Measurements from ENCODE around the gene PDE7B.
"Not testable (repeated sequence)": the region's sequence is repeated elsewhere in the genome, so short reads cannot be mapped to it uniquely, and the experiment has no call there.

The PDE7B gene

DNA sequence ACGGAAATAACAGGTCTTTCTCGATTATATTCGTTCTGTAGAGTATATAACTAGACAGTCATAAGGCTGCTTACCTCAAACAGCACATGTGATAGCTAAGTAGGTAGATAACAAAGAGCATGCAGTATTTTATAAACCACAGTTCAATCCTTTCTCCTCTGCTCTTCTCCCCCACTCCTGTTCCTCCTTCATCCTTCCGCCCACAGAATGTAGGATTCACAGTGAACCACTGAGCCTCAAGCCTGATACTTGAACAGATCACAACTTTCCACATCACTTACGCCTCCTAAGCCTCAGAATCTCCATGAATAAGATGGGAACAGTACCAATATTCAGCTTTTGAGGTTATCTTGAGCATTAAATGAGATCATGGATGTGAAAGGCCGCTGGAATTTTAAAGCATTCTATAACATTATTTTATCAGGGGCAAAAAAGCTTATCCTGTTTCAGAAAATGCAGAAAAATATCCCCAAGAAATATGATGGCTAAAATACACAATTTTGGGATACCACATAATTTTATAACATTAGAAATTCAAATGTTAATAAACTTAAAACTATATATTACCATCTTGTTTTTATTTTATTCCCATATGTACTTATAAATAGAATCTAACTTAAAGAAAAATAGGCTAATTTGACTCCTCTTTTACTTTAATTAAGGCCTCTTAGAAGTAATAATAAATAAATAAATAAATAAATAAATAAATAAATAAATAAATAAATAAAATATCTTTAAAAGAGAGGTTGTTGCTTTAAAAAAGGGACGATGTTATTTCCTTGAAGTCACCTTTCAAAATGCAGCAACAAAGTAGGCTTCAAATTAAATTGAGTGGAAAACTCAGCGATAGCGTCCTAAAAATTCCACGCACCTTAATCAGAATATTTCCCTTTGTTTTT is 365.3 kb downstream of the PDE7B start:
- no peak for DNase-seq (ENCODE audit: low read depth in 1 of 2, low spot score in 1 of 2)

DNA sequence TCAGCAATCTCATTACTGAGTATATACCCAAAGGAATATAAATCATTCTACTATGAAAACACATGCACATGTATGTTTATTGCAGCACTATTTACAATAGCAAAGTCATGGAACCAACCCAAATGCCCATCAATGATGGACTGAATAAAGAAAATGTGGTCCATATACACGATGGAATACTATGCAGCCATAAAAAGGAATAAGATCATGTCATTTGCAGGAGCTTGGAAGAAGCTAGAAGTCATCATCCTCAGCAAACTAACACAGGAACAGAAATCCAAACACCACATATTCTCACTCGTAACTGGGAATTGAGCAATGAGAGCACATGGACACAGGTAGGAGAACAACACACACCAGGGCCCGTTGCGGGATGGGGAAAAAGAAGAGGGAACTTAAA is 373.5 kb downstream of the PDE7B start:
- DNase-seq (ENCODE audit: low read depth in 1 of 2, low spot score in 1 of 2) = not testable (repeated sequence)

DNA sequence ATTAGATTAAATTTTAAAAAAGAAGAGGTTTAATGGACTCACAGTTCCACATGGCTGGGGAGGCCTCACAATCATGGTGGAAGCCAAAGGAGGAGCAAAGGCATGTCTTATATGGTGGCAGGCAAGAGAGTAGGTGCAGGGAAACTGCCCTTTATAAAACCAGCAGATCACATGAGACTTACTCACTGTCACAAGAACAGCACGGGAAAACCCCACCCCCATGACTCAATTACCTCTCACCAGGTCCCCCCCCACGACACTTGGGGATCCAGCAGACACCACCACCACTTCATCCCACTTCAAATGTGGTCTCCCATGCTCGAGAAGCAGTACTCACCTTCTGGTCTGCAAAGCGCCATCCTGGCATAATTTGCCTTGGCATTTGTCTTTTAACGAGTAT is 374.0 kb downstream of the PDE7B start:
- no peak for DNase-seq (ENCODE audit: low read depth in 1 of 2, low spot score in 1 of 2)

DNA sequence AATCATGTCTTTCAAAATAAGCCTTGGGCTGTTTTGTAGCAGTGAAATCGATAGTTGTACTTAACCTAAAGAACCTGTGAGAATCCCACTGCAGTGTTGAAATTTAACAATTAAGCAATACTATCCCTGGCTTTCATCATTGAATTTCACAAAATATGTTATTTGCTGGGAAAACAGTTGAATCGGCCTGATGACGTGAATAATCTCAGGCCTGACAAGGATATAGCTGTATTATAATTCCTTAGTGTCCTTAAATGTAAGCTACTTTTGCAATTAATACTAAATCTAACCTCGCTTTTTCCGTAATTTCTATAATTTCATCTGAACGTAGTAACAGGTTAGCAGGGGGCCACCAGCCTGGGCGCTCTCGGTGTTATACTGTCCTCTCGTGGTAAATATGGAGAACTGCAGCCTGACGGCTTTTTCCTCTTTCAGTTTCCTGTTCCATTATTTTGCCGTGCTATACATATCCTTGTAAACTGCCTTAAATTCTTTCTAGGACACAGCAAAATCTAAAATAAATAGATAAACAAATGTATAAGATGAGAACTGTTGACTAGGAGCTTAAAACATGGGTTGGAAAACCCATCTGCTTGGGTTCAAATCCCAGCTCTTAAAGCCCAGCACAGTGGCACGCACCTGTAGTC is 374.6 kb downstream of the PDE7B start:
- peak in 1 of 2 donors; percentile 16 for DNase-seq (ENCODE audit: low read depth in 1 of 2, low spot score in 1 of 2)

GRCh38 chr6:136226674-136227377 is 375.3 kb downstream of the PDE7B start:
- no peak for DNase-seq (ENCODE audit: low read depth in 1 of 2, low spot score in 1 of 2)

- DNase-seq (ENCODE audit: low read depth in 1 of 2, low spot score in 1 of 2) = no peak
Measured at GRCh38 chr6:136228814-136229213, 377.3 kb downstream of the PDE7B start.

GRCh38 chr6:136230219-136230853 is 378.8 kb downstream of the PDE7B start:
- DNase-seq (ENCODE audit: low read depth in 1 of 2, low spot score in 1 of 2) = no peak

GRCh38 chr6:136232701-136233100 is 381.2 kb downstream of the PDE7B start:
- no peak for DNase-seq (ENCODE audit: low read depth in 1 of 2, low spot score in 1 of 2)

DNA sequence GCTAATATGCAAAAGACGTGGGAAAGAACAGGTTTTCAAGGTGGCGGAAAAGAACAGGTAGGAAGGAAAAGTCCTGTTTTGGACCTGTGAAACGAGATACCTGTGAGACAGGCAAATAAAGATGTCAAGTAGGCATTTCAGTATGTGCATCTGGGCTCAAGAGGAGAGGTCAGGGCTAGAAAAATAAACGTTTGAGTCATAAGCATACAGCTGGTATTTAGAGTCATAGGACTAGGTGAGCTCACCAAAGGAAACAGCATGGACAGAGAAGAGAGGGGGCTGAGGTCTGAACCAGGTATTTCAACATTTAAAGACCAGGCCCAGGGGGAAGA is 383.7 kb downstream of the PDE7B start:
- DNase-seq (ENCODE audit: low read depth in 1 of 2, low spot score in 1 of 2) = no peak

DNA sequence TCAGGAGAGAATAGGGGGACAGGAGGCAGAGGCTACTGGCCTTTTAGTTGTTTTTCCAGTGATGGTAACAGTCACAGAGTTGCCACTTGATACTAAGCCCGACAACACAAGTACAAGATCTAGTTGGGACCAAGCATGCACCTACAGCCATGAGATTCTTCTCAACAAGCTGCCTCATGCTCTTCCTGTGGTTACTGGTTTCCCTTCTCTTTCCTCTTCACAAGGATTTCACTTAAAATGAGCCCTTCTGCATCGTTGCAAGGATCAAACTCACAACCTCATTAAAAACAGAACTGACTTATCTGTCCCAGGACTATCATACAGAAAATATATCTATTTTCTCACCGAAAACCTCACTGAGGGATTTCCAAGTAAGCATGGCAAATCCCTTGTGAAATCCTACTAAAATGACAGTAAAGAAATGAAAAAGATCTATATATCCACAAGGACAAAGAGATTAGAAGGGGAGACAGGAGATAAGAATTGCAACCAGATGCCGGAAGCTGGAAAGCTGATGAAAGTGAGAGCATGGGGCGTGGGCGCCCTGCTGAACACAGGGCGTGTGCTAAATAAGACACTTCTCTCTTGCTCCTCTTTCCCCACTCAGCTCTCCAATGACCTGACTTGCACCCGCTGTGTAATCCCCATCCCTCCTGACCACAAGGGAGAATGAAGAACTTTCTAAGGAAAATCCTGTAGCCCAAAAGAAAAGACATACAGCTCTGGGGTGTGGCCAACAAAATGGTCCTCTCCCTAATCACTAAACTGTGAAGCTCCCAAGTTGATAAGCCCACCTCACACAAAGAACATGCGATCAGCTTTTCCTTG is 385.2 kb downstream of the PDE7B start:
- no peak for DNase-seq (ENCODE audit: low read depth in 1 of 2, low spot score in 1 of 2)

GRCh38 chr6:136244061-136244616 is 392.6 kb downstream of the PDE7B start:
- no peak for DNase-seq (ENCODE audit: low read depth in 1 of 2, low spot score in 1 of 2)
